GM18498 (cell line): Measurements from ENCODE around the gene KLRF2.
"Not testable (repeated sequence)": the region's sequence is repeated elsewhere in the genome, so short reads cannot be mapped to it uniquely, and the experiment has no call there.

ENCODE experiments used
- ATAC-seq: cut with Tn5 transposase; IDR thresholded peaks from one replicate; pipeline ENCODE4 v1.9.1; 2021; ENCODE audit warnings: mild to moderate bottlenecking, moderate library complexity; ENCODE audit not compliant: unreplicated experiment

The KLRF2 gene, protein sequence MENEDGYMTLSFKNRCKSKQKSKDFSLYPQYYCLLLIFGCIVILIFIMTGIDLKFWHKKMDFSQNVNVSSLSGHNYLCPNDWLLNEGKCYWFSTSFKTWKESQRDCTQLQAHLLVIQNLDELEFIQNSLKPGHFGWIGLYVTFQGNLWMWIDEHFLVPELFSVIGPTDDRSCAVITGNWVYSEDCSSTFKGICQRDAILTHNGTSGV

DNA sequence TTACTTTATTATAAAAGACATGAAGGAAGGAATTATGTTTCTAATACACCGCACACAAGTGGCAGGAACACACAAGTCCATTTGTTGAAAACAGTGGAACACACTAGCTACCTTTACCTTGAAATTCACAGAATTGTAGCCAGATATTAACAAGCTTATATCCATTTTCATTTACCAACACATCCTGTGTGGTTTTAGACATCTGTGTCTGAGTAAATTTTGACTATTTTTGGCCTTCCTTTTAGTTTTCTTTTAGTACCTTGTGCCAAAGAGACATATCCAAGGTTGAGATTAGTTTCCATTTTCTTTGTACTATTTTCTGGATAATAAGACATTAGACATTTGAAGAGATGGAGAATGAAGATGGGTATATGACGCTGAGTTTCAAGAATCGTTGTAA lies at the start of gene KLRF2:
Gene KLRF2, plus strand, starts transcription at position 244 of the 400 bp plus-strand sequence. Its CDS starts 107 bp downstream, at position 351.
- no peak for ATAC-seq

GRCh38 chr12:9831720-9832119 lies 49.6 kb upstream of the KLRF2 start:
- no peak for ATAC-seq

- ATAC-seq: no peak
These were observed 37.9 kb upstream of the KLRF2 start for GRCh38 chr12:9843407-9843806.

DNA sequence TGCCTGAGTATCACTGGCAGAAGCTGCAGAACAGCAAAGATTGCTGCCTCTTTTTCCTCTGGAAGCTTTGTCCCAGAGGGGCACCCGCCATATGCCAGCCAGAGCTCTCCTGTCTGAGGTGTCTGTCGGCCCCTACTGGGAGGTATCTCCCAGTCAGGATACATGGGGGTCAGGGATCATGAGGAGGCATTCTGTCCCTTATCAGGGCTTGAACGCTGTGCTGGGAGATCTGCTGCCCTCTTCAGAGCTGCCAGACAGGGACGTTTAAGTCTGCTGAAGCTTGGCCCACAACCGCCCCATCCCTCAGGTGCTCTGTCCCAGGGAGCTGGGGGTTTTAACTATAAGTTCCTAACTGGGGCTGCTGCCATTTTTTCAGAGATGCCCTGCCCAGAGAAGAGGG lies 32.4 kb upstream of the KLRF2 start:
- no peak for ATAC-seq

- no peak for ATAC-seq
These were observed 30.2 kb upstream of the KLRF2 start for GRCh38 chr12:9851050-9851449.

DNA sequence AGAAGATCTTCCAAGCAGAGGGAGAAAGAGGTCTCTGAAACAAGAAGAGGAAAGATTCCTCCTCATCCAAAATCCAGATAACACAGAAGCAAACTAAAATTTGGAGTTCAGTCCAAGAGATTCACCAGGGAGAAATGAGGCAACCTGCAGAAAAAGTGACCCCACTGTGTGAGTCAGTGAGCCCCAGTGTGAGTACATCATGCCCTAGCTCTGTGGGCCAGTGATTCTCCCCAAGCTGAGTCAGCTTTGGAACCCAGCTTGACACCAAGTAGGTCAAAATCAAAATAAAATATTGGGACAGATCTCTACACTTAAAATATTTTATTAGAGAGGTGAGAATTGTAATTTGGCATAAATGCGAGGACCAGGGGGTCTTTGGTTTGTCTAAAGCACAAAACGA lies 29.4 kb upstream of the KLRF2 start:
- no peak for ATAC-seq

- ATAC-seq: no peak
These were observed 25.1 kb upstream of the KLRF2 start for GRCh38 chr12:9856151-9856550.

- no peak for ATAC-seq
These were observed 24.4 kb upstream of the KLRF2 start for GRCh38 chr12:9856894-9857293.

GRCh38 chr12:9858135-9858534 lies 23.2 kb upstream of the KLRF2 start:
- ATAC-seq: no peak

GRCh38 chr12:9864913-9865675 lies 16.2 kb upstream of the KLRF2 start:
- ATAC-seq: no peak

GRCh38 chr12:9866860-9867269 lies 14.4 kb upstream of the KLRF2 start:
- ATAC-seq: no peak

- ATAC-seq: no peak
These were observed 13.8 kb upstream of the KLRF2 start for GRCh38 chr12:9867531-9867930.

DNA sequence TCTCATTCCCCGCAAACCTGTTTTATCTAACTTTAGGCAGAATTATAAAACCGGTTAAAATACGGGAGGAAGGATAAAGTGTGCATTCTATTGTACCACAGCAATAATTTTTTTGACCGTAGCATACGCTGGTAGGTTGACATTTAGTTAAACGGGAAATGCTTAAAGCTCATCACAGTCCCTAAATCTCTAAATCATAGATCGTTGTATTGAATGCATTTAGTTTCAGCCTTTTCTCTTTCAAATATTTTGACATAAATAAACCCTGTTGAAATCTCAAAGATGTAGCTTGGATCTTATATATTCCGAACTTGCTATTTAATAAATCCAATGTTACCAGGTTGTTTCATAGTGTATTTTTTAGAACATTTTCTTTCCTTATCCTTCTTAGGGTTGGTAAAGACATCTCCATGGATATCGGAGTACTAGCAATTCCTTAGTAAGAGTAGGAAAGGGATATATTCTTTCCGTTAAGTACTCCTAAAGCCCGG lies 12.9 kb upstream of the KLRF2 start:
- no peak for ATAC-seq

- ATAC-seq: no peak
These were observed 12.4 kb upstream of the KLRF2 start for GRCh38 chr12:9868951-9869306.

GRCh38 chr12:9869307-9870161 lies 11.8 kb upstream of the KLRF2 start, which contains the start of gene CLEC2B:
Gene CLEC2B (minus strand): TSS chr12:9869354.
- peak; percentile 66 for ATAC-seq

- no peak for ATAC-seq
These were observed 10.9 kb upstream of the KLRF2 start for GRCh38 chr12:9870286-9870866.

DNA sequence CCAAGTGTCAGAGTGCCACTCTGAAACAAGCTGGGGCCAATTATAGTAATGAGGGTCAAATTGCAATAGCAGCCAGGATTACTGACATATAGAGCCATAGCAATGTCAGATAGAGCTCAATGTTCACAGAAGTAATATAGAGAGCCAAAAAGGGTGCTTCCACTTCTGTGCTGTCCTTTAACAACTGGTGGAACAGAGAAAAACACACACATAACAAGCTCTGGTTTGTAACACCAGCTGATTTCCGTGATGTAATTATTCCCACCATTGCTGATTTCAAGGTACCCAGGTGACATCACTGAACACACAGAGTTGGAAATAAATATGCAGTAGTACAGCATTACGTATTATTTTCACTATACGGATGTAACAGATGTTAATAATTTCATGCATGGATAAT lies 9.1 kb upstream of the KLRF2 start:
- ATAC-seq: no peak

DNA sequence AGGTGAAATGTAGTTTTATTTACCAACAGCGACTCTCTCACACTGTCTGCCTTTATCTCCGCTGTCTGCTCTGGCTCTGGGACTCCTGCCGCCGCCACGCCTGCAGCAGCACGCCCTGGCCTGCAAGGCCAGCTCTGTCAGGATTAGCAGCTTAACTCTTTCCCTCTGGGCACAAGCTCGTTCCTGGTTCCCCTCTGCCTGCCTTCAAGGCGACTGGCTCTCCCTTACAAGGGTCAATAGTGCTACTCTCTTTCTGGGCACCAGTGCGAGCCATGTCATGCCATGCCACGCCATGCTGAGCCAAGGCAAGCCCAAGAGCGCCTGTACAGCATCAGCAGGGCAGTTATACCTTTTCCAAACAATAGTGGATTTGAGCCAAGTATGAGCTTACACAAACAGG lies 8.5 kb upstream of the KLRF2 start:
- no peak for ATAC-seq

DNA sequence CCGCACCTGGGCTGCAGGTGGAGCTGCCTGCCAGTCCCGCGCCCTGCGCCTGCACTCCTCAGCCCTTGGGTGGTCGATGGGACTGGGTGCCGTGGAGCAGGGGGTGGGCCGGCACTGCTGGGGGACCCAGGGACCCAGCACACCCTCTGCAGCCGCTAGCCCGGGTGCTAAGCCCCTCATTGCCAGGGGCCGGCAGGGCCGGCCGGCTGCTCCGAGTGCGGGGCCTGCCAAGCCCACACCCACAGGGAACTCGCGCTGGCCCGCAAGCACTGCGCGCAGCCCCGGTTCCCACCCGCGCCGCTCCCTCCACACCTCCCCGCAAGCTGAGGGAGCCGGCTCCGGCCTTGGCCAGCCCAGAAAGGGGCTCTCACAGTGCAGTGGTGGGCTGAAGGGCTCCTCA lies 5.2 kb upstream of the KLRF2 start:
- not testable (repeated sequence) for ATAC-seq

DNA sequence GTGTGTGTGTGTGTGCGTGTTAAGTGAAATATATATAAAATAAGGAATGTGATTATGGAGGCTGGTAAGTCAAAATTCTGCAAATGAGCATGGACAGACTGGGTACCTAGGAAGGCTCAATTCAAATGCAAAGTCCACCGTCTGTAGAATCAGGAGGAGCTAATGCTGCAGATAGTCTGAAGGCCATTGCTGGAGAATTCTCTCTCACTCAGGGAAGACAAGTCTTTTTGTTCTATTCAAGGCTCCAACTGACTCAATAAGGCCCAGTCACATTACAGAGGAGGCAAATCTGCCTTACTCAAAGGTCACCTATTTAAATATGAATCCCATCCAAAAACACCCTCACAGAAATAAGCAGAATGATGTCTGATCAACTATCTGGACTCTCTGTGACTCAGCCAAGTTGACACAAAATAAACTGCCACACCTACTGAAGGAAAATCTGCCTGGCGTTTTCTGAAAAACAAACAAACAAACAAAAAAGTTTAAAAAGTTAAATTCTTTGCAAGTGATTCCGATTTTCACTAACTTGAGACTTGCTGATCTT lies 684 bp upstream of the KLRF2 start:
- ATAC-seq: no peak

DNA sequence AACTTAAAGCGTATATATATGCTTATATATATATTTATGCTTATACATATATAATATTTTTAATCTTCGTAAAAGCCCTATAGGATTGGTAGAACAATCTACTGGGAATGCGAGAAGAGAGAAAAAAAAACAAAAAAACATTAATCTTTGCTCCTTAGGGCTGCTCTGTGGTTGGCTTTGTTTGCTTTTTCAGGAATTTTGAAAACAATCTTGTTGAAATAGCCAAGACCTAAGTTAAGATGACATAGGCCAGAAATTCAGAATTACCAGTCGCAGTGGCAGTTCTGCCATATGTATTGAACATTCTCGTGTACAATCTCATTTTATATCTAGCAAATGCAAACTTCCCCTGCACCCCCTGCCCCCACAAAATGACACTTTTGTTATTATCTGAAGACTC lies 699 bp downstream of the KLRF2 start:
- no peak for ATAC-seq
